HepG2 (cell line): ENCODE measurements around the gene CCDC57. TPM values are rescaled to one million over a fixed set of nuclear protein-coding genes. Genes with fewer than 3 reads are reported as not detected.

Source experiments
- BCL3 ChIP-seq: sonication (generic); formaldehyde crosslinking; IDR thresholded peaks from 2 replicates; pipeline ENCODE4 v1.5.1; 2020; ENCODE audit warnings: mild to moderate bottlenecking, missing genetic modification reagents, moderate library complexity
- BRCA1 ChIP-seq: sonication (generic); formaldehyde crosslinking; IDR thresholded peaks from 2 replicates; pipeline ENCODE4 v1.4.0; 2020; ENCODE audit warnings: missing genetic modification reagents
- GATA4 ChIP-seq: sonication (generic); IDR thresholded peaks from 2 replicates; pipeline ENCODE4 v1.6.1; 2016; ENCODE audit warnings: antibody characterized with exemption, low read depth, borderline replicate concordance
- HNRNPLL ChIP-seq: fragments of 200-400 bp; formaldehyde crosslinking; IDR thresholded peaks from 2 replicates; pipeline ENCODE4 v1.6.1; 2017; ENCODE audit warnings: mild to moderate bottlenecking, low read depth, low read length; ENCODE audit not compliant: poor library complexity, severe bottlenecking
- MIER2 ChIP-seq: IDR thresholded peaks from 2 replicates; pipeline ENCODE4 v1.6.1; 2016; ENCODE audit warnings: missing biosample characterization, missing genetic modification reagents
- NFIB ChIP-seq: sonication (generic); formaldehyde crosslinking; IDR thresholded peaks from 2 replicates; pipeline ENCODE4 v1.9.0; 2021; ENCODE audit warnings: missing genetic modification reagents, mild to moderate bottlenecking, borderline replicate concordance
- NR3C1 ChIP-seq: sonication (generic); formaldehyde crosslinking; IDR thresholded peaks from 2 replicates; pipeline ENCODE4 v1.4.0; 2020; ENCODE audit warnings: missing genetic modification reagents
- RBM39 ChIP-seq: fragments of 200-400 bp; formaldehyde crosslinking; IDR thresholded peaks from one replicate; pipeline ENCODE4 v1.6.1; 2018; ENCODE audit warnings: antibody characterized with exemption, mild to moderate bottlenecking, low read depth, low read length; ENCODE audit not compliant: poor library complexity, severe bottlenecking
- SAP130 ChIP-seq: IDR thresholded peaks from 2 replicates; pipeline ENCODE4 v1.6.1; 2016; ENCODE audit warnings: low read depth
- SIN3B ChIP-seq: fragments of 150-350 bp; IDR thresholded peaks from 2 replicates; pipeline ENCODE4 v1.6.1; 2014; ENCODE audit warnings: low read length
- TCF12 ChIP-seq, 2 experiments: fragments of 450-650 bp in 1 of 2; sonication (generic) in 1 of 2; formaldehyde crosslinking in 1 of 2; IDR thresholded peaks; 2 replicates each; pipeline versions ENCODE4 v1.6.1 to v1.8.0; 2017 to 2022; ENCODE audit warnings: antibody characterized with exemption in 1 of 2, mild to moderate bottlenecking in 1 of 2, missing genetic modification reagents in 1 of 2, moderate library complexity in 1 of 2
- USF2 ChIP-seq, 2 experiments: sonication (generic) in 1 of 2; formaldehyde crosslinking in 1 of 2; IDR thresholded peaks; 2 replicates each; pipeline versions ENCODE4 v1.5.1 to v1.6.1; 2011 to 2020; ENCODE audit warnings: borderline replicate concordance in 1 of 2, low read depth in 1 of 2, low read length in 1 of 2, mild to moderate bottlenecking in 1 of 2, missing genetic modification reagents in 1 of 2, moderate library complexity in 1 of 2
- ZNF10 ChIP-seq: sonication (generic); formaldehyde crosslinking; IDR thresholded peaks from 2 replicates; pipeline ENCODE4 v1.4.0; 2020; ENCODE audit warnings: mild to moderate bottlenecking, low read depth, missing genetic modification reagents, borderline replicate concordance
- ZNF24 ChIP-seq: fragments of 450-650 bp; IDR thresholded peaks from 2 replicates; pipeline ENCODE4 v1.6.1; 2017; ENCODE audit warnings: antibody characterized with exemption, mild to moderate bottlenecking
- ZSCAN12 ChIP-seq: sonication (generic); formaldehyde crosslinking; IDR thresholded peaks from 2 replicates; pipeline ENCODE4 v1.9.0; 2021; ENCODE audit warnings: mild to moderate bottlenecking, missing genetic modification reagents
- ZSCAN20 ChIP-seq: sonication (generic); formaldehyde crosslinking; IDR thresholded peaks from 2 replicates; pipeline ENCODE4 v1.4.0; 2020; ENCODE audit warnings: missing genetic modification reagents, mild to moderate bottlenecking, borderline replicate concordance
- polyA plus RNA-seq, 8 experiments: library from polyadenylated mRNA; depleted of rRNA in 3 of 8; stranded (reverse) in 7 of 8; unstranded in 1 of 8; fragments of >200 nt; fragmentation: Illumina TruSeq in 4 of 8; extraction: Trizol in 4 of 8; gene quantifications; 2 replicates each; pipeline versions ENCODE4 v1.2.1 to v1.2.3, GENCODE V29; 2011 to 2016; ENCODE audit warnings: low read depth in 4 of 8, missing spikeins in 1 of 8, mixed read lengths in 1 of 8; ENCODE audit not compliant: insufficient read depth in 1 of 8
- total RNA-seq, 5 experiments: library from RNA; depleted of rRNA; stranded (reverse); fragments of >200 nt; fragmentation: Illumina TruSeq; extraction: Trizol; gene quantifications; 2 replicates each; pipeline ENCODE4 v1.2.3, GENCODE V29; 2016; ENCODE audit warnings: low read depth in 1 of 5
- TF ChIP-seq, protein P1 (sequence below): sonication (generic); formaldehyde crosslinking; IDR thresholded peaks from 2 replicates; pipeline ENCODE4 v1.4.0; 2020; ENCODE audit warnings: missing genetic modification reagents, mild to moderate bottlenecking, borderline replicate concordance
- TF ChIP-seq, protein P2 (sequence below): sonication (generic); formaldehyde crosslinking; IDR thresholded peaks from 2 replicates; pipeline ENCODE4 v1.8.0; 2022; ENCODE audit warnings: missing genetic modification reagents, low read depth, mild to moderate bottlenecking, borderline replicate concordance

CCDC57 gene
- total and polyA plus RNA-seq, 2 of the 13 experiments (the other 11 are each of a cell fraction or from before 2014, with no cell fraction given): 59.3 to 59.9 TPM

GRCh38 chr17:82230609-82231311 lies 18.1 kb upstream of the CCDC57 start (continued):
- no peak for TF ChIP-seq USF2 (IDR thresholded peaks at IDR 0.05; ENCODE audit: low read depth, low read length)
- TF ChIP-seq USF2 (CRISPR knock-in tag; IDR thresholded peaks at IDR 0.05; ENCODE audit: borderline replicate concordance): 0 out of 2 replicates have a peak, but pooled peaks have one; percentile 36
- TF ChIP-seq NFIB (CRISPR knock-in tag): peak; percentile 80; the same call in 1 of the 2 replicates
- TF ChIP-seq, protein P1, sequence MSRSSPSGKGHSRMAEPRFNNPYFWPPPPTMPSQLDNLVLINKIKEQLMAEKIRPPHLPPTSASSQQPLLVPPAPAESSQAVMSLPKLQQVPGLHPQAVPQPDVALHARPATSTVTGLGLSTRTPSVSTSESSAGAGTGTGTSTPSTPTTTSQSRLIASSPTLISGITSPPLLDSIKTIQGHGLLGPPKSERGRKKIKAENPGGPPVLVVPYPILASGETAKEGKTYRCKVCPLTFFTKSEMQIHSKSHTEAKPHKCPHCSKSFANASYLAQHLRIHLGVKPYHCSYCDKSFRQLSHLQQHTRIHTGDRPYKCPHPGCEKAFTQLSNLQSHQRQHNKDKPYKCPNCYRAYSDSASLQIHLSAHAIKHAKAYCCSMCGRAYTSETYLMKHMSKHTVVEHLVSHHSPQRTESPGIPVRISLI (CRISPR knock-in tag): peak; percentile 75
- TF ChIP-seq ZSCAN20: peak; percentile 97
- no peak; the same call in 1 of the 2 replicates for TF ChIP-seq NR3C1 (CRISPR knock-in tag)
- TF ChIP-seq, protein P2, sequence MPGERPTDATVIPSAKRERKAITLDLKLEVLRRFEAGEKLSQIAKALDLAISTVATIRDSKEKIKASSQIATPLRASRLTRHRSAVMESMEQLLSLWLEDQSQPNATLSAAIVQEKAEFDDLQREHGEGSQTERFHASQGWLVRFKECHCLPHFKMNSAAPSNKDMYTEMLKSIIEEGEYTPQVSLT (CRISPR knock-in tag): peak; percentile 87; the same call in 1 of the 2 replicates
- TF ChIP-seq SIN3B: 0 out of 2 replicates have a peak, but pooled peaks have one; percentile 23
- peak; percentile 30; the same call in 1 of the 2 replicates for TF ChIP-seq GATA4
- no peak; the same call in 1 of the 2 replicates for TF ChIP-seq ZNF10 (CRISPR knock-in tag)
- TF ChIP-seq ZNF24: no peak
- peak; percentile 93 for TF ChIP-seq HNRNPLL
- peak; percentile 99 for TF ChIP-seq ZSCAN12 (CRISPR knock-in tag)
- TF ChIP-seq RBM39: no peak
- peak; percentile 74 for TF ChIP-seq SAP130 (CRISPR knock-in tag)
- no peak for TF ChIP-seq TCF12 (IDR thresholded peaks at IDR 0.05)
- peak; percentile 78 for TF ChIP-seq TCF12 (CRISPR knock-in tag; IDR thresholded peaks at IDR 0.05)
- no peak; the same call in 1 of the 2 replicates for TF ChIP-seq MIER2 (CRISPR knock-in tag)
- peak; percentile 94 for TF ChIP-seq BCL3 (CRISPR knock-in tag)
- TF ChIP-seq BRCA1 (CRISPR knock-in tag): peak; percentile 97
